HG02884 (cell line): ENCODE data around the gene DOK4.
A peak's percentile ranks its signal among the peaks of the same experiment; 100 is the strongest.

ENCODE experiments used
- ATAC-seq: cut with Tn5 transposase; IDR thresholded peaks from one replicate; pipeline ENCODE4 v1.9.1; 2021; ENCODE audit warnings: mild to moderate bottlenecking, moderate library complexity; ENCODE audit not compliant: unreplicated experiment

The DOK4 gene

DNA sequence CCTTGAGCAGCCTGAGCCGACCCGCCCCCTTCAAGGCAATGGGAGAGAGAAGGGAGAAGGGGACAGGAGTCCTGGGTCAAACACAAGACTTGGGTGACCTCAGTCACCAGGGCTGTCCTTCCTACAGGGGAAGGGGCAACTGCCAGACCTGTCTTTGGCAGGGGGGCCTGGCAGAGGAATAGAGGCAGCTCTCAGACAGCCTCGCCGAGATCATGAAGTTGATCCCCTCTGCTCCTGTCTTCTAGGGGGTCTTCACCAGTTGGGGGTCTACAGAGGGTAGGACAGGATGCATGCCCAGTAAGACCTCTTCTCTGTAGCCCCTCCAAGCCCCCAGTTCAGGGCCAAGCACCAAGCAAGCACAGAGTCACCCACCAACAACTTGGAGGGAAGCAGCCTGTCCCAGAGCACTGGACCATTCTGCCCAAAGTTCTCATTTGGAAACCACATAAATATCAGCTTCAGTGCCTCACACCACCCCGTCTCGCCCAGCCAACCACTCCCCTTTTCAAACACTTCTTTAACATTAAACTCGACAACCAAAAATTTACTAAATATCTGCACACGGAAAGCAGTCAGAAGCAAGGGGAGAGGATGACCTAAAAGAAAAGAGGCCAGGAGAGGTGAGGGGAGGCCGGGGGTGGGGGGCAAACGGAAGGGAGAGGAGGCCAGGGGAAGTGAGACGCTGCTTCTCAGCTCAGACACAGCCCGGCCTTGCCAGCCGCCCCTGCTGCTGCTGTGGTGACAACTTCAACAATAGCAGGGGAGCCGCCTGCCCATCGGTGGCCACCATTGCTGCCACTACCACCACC lies 7.7 kb downstream of the DOK4 start:
- ATAC-seq, result no peak

DNA sequence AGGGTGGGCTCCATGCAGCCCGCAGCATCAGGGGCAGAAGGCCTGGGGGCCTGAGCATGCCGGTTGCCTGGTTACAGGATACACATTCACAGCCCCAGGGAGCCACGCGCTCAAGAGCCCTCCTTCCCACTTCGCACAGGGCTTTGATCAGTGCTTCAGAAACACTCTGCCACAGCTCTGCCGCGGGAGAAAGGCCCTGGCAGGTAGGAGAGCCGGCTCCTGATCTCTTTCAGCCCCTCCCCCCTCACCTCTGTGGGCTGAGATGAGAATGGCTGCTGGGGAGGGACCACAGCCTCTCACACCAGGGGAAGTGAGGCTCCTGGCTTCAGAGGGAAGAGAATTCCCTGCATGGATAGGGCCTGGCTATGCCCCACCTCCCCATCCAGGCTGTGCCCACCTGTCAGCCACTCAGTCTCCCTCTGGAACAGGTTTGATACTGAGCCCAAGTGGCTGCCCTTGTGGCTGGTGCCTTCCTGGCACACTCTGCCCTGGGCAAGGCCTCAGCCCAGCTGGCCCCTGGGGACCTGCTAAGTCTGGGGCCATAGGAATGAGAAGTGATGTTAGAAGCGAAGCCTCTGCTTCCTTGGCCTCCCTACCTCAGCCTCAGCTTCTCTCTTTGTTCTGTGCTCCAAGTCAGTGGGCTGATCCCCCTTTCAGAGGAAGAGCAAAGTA lies 8.6 kb downstream of the DOK4 start:
- no peak for ATAC-seq

DNA sequence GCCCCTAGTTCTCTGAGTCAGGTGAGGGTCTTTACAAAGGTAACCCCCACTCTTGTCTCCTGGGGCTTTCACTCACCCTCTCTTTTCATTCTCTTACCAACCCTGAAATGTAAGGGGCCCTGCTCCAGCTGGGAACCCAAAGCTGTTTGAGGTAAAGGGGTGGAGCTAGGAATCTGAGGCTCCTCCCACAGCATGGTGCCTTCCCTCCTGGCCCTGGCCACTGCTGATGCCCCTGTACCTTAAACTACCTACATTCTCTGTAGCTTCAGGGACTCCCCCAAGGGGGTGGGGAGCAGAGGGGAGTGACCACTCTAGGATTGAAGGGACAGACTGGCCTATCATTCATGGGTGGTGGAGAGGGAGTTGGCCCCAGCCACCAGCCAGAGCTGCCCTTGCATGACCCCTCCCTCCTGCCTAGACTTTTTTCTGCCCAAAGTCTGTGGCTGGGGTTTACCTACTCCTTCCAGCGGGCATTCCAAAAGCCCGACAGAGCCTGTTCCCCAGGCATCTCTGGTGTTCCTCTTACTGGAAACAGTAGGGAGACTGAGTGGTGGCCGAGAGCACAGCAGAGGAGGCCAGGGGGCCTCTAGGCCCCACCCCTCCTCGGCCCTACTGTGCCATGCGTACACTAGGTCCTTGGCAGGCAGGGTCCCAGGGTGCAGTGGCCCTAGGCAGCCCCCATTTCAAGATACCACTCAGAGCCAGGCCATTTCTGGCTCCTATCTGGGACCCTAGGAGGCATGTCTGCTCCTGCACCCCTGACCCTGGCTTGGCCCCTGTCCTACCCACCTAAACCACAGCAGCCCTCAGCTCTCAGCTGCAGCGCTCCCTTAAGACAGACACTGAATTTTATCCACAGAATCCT lies 9.5 kb downstream of the DOK4 start:
- ATAC-seq, result no peak

DNA sequence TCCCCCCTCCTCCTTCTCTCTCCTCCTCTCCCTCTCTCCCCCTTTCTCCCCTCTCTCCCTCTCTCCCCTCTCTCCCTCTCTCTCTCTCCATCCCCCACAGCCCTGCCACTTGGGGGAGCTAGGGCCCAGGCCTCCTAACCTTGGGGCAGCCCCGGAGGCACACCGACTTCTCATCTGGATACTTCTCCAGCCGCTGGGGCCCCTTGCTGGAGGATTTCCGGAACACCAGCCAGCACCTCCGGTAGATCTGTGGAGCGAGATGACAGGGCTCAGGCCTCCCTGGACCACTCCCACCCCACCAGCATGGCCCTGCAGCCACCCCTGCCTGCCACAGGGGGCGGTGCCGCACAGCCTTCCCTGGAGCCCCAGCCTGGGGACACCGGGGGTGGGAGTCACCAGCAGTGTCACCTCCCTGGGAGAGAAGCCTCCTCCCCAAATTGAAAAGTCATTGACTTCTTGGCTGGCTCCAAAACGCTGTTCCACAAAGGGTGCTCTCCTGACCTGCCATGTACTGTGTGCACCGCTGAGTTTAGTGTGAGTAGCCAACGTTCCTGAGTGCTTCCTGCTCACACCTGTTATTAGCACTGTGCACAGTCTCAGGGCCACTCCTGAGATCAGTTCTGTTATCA lies 10.5 kb downstream of the DOK4 start:
- peak; percentile 90 for ATAC-seq

DNA sequence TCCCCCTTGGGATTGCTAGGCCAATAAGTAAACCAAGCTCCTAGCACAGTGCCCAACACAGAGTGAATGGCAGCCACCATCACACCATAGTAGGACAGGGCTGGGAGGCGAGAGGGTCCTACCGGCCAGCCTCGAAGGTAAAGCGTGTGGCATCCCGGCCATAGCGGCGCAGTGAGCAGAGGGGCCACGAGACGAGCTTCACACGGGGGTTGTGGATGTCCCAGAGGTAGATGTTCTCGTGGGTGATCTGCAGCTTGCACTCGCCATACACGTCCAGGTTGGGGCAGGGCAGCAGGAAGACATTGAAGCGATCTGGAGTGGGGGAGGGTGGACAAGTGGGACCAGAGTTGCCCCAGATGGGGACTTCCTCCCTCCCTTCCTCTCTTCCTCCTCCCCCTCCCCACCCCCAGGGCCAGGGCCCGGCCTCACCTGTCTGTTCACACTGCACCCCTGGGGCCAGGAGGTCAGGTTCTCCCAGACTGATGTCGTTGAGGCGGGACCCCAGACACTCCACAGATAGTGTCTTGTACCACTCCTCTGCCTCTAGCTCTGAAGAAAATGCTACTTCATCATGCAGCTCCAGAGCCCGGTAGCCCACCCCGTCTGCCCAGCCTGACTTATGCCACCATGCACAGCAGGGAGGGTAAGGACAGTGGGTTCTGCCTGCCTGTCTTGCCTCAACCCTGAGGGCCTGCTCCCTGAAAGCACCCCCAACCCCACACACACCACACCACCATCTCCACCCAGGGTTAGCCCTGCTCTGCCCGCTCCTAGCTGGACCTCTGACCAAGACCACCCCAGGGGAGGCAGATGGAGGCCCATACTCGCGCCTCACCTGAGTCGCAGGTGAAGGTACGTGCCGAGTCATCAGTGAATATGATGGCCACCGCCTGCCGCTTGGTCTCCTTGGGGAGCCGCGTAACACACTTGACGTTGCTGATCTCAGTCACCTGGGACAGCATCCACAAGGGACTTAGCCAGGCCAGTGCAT lies 11.3 kb downstream of the DOK4 start:
- ATAC-seq, result no peak

DNA sequence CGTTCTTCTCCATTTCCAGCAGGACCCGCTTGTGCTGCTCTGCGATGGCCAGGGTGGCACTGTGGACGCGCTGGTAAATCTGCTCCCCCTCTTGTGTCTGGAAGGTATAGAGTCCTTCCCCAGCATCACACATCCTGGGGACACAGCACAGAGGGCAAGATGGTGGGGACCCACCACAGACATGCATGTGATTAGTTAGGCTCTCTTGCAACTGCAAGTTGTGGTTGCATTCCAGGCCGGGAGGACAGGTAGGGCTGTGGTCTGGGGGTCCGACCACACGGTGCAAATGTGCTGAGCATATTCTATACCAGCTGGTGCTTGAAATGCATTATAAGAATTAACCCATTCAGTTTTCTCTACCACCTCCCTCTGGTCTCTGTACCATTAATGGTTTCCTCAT lies 12.4 kb downstream of the DOK4 start:
- no peak for ATAC-seq

DNA sequence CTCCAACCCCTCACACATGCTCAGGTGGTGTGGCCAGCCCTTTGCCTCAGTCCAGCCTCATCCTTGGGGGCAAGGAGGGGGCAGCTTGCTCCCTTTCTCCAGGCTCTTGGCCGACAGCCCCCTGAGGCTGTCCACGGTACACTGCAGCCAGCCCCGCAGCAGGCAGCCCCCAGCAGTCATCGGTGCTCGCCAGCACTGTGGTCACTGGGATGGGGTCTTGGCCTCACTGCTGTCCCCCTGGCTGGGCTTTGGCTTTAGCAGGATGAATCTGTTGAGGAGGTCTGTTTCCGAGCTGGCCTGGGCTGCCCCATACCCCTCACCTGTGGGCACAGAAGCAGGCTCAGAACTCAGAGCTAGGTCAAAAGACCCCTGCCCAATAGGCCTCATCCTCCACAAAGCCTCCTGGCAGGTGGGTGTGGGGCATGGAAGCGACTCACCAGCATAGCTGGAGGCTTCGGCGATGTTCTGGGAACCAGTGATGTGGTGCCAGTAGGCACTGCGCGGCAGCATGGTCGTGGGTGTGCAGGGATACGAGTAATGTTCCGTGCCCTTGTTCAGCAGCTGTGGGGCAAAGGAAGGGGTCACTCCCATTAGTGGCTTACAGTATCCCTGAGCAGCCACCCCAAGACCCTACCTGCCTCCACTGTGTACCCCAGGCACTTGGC lies 13.0 kb downstream of the DOK4 start:
- no peak for ATAC-seq

DNA sequence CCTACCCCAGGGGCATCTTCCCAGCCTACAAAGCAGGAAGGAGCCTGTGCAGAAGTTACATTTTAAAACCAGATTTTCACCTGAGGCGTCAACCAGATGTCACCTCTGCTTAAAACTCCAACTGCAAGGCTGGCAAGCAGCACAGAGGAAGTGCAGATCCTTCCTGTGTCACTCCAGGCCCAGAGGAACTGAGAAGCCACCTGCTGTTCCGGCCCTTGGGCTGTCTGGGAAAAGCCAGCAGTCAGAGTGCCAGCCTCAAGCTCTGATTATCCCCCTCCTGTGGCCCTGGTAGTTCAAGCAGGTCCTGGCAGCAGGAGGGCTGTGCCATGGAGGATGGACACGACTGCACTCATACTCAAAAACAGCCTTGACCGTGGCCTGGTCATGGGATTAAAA lies 13.6 kb downstream of the DOK4 start:
- no peak for ATAC-seq

DNA sequence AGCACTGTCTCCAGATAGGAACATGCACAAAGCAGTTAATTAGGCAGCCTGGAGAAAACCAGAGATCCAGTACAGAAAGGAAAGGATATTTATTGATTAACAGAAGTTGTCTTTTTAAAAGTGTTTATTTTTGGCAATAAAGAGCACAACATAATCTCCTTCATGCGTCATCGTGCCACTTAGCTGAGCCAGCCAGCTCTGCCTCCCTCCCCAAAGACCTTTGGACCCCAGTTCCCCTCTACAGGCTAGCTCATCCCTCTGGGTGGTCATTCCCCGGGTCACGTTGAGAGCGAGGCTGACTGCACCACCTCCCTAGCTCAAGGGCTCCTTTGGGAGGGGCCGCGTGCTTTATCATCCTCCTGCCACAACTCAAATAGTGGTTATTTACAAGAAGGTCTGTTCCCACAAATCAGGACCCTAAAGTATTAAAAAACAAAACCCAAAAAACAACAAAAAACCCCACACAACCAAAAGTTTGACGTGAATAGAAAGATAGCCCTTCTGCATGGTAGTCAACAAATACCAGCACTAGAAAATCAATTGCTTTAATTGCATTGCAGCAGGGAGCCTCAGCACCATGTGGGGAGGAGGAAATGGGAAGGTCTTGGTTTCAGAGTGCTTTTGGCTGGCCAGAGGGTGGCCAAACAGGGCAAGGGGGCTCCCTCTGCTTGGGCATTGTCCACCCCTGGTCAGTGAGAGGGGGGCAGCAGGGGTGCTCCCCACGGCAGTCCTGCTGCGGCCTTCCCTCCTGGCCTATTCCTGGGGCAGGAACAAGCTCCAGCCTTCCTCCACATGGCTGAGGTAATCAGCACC lies 14.2 kb downstream of the DOK4 start:
- no peak for ATAC-seq

DNA sequence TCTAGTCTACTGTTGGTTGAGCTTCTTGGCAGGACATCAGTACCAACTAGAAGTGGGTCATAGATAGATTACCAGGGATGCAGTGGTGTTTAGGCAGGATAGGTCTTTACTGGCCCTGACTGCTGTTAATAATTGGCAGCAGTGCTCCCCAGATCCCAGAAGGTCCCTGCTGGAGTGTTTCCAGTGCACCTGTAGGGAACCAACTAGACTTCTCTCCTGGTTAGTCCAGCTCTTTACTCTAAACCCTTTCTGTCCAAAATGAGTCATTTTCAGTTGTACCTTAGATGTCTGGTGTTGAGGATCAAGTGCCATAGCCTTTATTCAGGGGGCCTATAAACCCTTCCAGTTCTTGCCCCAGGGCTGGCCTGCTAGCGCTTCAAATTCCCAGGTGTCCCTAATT lies 15.1 kb downstream of the DOK4 start:
- ATAC-seq, result no peak

DNA sequence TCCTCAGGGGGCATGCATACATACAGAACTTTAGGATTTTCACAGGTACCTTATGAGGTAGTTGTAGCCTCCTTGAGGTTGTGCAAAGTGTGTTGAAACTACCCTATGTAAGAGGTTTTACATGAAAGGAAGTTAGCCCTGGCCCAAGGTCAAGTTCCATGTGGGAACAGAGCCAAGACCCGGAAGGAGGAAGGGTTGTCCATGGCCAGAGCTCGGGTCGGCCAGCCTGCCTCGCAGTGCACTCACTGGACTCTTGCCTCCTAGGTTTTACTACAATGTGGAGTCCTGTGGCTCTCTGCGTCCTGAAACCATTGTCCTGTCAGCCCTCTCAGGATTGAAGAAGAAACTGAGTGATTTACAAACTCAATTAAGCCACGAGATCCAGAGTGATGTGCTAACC lies 15.6 kb downstream of the DOK4 start:
- no peak for ATAC-seq

DNA sequence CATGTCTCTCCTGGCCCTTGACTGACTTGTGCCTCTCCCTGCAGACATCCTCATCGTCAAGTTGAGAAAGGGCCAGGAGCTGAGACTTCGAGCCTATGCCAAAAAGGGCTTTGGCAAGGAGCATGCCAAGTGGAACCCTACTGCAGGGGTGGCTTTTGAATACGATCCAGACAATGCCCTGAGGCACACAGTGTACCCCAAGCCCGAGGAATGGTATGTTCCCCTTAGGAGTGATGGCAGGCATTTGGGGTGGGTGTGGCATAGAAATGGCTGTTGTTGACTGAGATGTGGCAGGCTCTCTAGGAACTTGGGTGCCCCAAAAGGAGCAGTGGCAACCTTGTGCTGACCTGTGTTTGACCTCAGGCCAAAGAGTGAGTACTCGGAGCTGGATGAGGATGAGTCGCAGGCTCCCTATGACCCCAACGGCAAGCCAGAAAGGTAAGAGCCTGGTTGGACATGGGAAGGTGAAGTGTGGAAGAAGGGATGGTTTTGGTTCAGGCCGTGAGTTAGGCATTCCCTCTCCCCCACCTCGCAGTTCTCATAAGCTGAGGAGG lies 16.3 kb downstream of the DOK4 start:
- no peak for ATAC-seq

DNA sequence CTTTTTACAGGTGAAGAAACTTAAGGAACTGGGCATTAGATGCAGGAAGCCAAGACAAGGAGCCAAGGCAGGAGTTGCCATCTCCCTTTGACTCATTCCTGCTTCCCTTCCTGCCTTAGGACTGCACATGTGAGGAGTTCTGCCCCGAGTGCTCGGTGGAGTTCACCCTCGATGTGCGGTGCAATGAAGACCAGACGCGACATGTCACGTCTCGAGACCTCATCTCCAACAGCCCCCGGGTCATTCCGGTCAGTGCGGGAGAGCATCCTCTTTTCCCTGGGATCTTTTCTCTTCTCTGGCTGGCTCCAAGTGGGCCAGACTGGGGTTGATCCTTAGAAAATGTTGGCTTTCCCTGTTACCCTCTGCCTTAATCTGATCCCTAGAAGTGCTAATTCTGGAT lies 17.2 kb downstream of the DOK4 start:
- ATAC-seq, result no peak

DNA sequence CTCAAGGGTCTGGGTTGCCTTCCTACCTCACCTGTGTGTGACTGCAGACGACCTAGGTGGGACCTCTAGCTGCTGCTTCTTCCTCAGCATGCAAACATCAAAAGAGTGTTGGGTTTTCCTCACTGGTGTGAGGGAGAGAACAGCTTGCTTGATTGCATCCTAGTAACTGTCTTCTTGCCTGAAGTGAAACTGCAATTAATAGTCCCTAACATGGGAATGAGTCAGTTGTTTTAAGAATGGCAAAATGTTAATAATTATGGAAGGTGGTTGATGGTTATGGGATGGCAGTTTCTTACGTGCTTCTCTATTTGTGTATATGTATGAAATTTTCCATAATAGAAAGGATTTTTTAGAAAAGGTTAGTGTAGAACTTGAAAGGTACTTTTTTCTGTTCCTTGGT lies 17.9 kb downstream of the DOK4 start:
- no peak for ATAC-seq

DNA sequence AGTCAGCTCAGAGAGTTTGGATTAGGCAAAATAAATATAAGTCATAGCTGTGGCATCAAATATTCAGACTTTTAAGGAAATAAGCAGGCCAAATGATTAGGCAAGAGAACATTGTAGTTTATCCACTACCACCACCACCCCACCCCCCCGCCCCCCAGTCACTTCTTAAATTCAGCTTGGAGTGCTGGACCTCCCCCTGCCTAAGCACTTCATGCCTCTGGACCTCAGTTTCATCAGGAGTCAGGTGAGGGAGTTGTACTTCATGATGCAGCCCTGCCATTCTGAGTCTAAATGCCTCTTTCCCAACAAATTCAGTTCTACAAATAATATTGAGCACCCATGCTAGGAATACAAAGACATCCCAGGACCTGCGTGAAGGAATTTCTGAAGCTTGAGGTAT lies 21.8 kb downstream of the DOK4 start:
- ATAC-seq, result no peak

DNA sequence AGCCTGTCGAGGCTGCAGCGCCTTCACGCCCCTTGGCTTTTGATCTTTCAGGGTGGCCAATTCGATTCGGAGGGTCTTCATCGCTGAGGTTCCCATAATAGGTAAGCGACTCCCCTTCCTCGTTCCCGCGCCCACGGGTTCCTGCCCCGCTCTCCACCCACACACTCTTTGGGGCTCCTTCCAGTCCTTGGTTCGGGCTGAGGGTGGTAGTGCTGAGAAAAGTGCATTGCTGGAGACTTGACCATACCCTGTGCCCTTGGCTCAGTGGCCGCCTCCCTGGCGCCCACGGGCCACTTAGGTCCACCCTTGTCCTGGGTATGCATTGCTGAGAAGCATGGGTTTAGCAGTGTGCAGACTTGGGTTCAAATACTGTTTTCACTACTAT lies 23.3 kb downstream of the DOK4 start:
- ATAC-seq, result peak; percentile 23

DNA sequence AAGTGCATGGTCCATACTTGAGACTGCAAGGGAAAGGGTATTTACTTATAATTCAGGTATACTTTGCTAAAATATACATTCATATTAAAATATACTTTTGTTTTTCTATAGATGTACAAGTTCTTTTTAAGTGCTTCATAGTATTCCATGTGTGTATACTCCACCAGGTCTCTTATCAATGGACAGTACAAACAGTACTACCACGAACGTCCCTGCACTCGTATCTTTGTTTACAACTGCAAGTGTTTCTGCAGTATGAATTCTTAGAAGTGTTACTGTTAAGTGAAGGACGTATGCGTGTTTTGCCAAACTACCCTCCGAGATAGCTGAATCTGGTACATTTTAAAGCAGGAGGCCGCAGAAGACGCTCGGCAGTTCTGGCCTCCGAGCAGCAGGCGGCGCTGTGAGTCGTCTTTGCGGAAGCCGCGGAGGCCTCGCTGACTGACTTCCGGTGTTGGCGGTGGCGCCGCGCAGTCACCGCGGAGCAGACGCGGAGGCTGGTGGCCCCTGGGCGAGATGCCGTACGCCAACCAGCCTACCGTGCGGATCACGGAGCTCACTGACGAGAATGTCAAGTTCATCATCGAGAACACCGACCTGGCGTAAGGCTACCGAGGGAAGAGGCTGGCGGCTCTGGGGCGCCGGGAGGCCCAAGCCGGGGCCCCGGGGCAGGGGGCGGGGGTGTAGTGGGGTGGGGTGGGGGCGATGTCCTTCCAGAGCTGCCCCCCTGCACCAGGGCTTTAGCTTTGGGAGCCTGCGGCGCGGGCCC lies 23.9 kb downstream of the DOK4 start, which contains the start of gene POLR2C:
TSS of gene POLR2C (plus strand) at position 471 of the 769 bp plus-strand sequence. CDS start at position 517, 46 bp downstream.
- ATAC-seq, result peak; percentile 89
